DOHH2 (cell line): ENCODE measurements around the gene SEC31B.

Experiments
- H3F3A ChIP-seq: fragments of 200-600 bp; sonication (generic), shearing (Covaris generic); 2 replicates; pipeline ENCODE4 v1.6.0; 2016; ENCODE audit warnings: antibody characterized with exemption, mild to moderate bottlenecking; ENCODE audit not compliant: control insufficient read depth, insufficient read depth
- H3K27ac ChIP-seq: fragments of 200-600 bp; sonication (generic); 2 replicates; pipeline ENCODE4 v1.5.1; 2014; ENCODE audit warnings: low read depth, mild to moderate bottlenecking, low read length, moderate library complexity
- H3K27me3 ChIP-seq: fragments of 200-600 bp; sonication (generic); 2 replicates; pipeline ENCODE4 v1.6.1; 2014; ENCODE audit warnings: mild to moderate bottlenecking, low read length, mixed read lengths; ENCODE audit not compliant: control insufficient read depth
- H3K36me3 ChIP-seq: fragments of 200-600 bp; sonication (generic); 2 replicates; pipeline ENCODE4 v1.6.1; 2014; ENCODE audit warnings: mild to moderate bottlenecking, low read length, moderate library complexity, mixed read lengths; ENCODE audit not compliant: control insufficient read depth
- H3K4me1 ChIP-seq: fragments of 200-600 bp; sonication (generic); 2 replicates; pipeline ENCODE4 v1.6.1; 2014; ENCODE audit warnings: mild to moderate bottlenecking, low read length, mixed read lengths; ENCODE audit not compliant: control insufficient read depth
- H3K4me2 ChIP-seq: fragments of 200-600 bp; sonication (generic); 2 replicates; pipeline ENCODE4 v1.6.0; 2014; ENCODE audit warnings: mild to moderate bottlenecking, low read length, moderate library complexity
- H3K4me3 ChIP-seq: fragments of 200-600 bp; sonication (generic); 2 replicates; pipeline ENCODE4 v1.5.1; 2014; ENCODE audit warnings: mild to moderate bottlenecking, low read length, mixed read lengths
- H3K79me2 ChIP-seq: fragments of 200-600 bp; sonication (generic); 2 replicates; pipeline ENCODE4 v1.6.1; 2014; ENCODE audit warnings: mild to moderate bottlenecking, low read length, mixed read lengths; ENCODE audit not compliant: control insufficient read depth
- H3K9me2 ChIP-seq: fragments of 200-600 bp; sonication (generic); replicated peaks from 2 replicates; pipeline ENCODE4 v1.6.1; 2014; ENCODE audit warnings: mild to moderate bottlenecking, low read length, mixed read lengths; ENCODE audit not compliant: control insufficient read depth
- H3K9me3 ChIP-seq: fragments of 200-600 bp; sonication (generic); 2 replicates; pipeline ENCODE4 v1.6.1; 2014; ENCODE audit warnings: antibody characterized with exemption, low read length, mixed read lengths; ENCODE audit not compliant: control insufficient read depth, insufficient read depth
- H4K20me1 ChIP-seq: fragments of 200-600 bp; sonication (generic); 2 replicates; pipeline ENCODE4 v1.6.0; 2014; ENCODE audit warnings: low read depth, mild to moderate bottlenecking, antibody characterized with exemption, low read length, moderate library complexity; ENCODE audit not compliant: control insufficient read depth, insufficient read depth
- CTCF ChIP-seq: fragments of 200-600 bp; sonication (generic); IDR thresholded peaks from one replicate; pipeline ENCODE4 v1.5.1; 2014; ENCODE audit warnings: antibody characterized with exemption, mild to moderate bottlenecking, low read depth, low read length; ENCODE audit not compliant: poor library complexity, severe bottlenecking
- EZH2phosphoT487 ChIP-seq: fragments of 200-600 bp; sonication (generic); IDR thresholded peaks from 2 replicates; pipeline ENCODE4 v1.6.1; 2017; ENCODE audit warnings: borderline replicate concordance, mild to moderate bottlenecking, antibody characterized with exemption, low read length, moderate library complexity, mixed read lengths

SEC31B gene

GRCh38 chr10:100442548-100442947 lies 77.1 kb downstream of the SEC31B start:
- Histone ChIP-seq H3F3A (no peaks in the 10 kb centered on the region), H3K4me2 (no peak overlapping the region), H3K4me3 (no peak overlapping the region), H3K36me3 (no peaks in the 10 kb centered on the region), H4K20me1 (no peaks in the 10 kb centered on the region), H3K4me1 (peaks cover 13% of the 10 kb centered on the region), H3K9me2 (no peaks in the 10 kb centered on the region), H3K27me3 (no peaks in the 10 kb centered on the region), H3K9me3 (no peaks in the 10 kb centered on the region), H3K79me2 (no peaks in the 10 kb centered on the region), H3K27ac (no peak overlapping the region)
- TF ChIP-seq EZH2phosphoT487 (no peak), CTCF (no peak)

GRCh38 chr10:100438674-100439315 lies 80.9 kb downstream of the SEC31B start:
- no peak overlapping the region for H3K4me2 ChIP-seq
- no peaks in the 10 kb centered on the region for H3K9me3 ChIP-seq
- no peak overlapping the region for H3K4me3 ChIP-seq
- no peaks in the 10 kb centered on the region for H4K20me1 ChIP-seq
- no peaks in the 10 kb centered on the region for H3K27me3 ChIP-seq
- no peak overlapping the region for H3K27ac ChIP-seq
- no peaks in the 10 kb centered on the region for H3K4me1 ChIP-seq
- H3K9me2 ChIP-seq, result no peaks in the 10 kb centered on the region
- no peaks in the 10 kb centered on the region for H3F3A ChIP-seq
- H3K36me3 ChIP-seq, result no peaks in the 10 kb centered on the region
- TF ChIP-seq CTCF (no peak), EZH2phosphoT487 (no peak)
- no peaks in the 10 kb centered on the region for H3K79me2 ChIP-seq
